HG02973 (cell line): ENCODE results near the gene CDC45.

ENCODE experiments used
- ATAC-seq: cut with Tn5 transposase; IDR thresholded peaks from one replicate; pipeline ENCODE4 v1.9.1; 2021; ENCODE audit warnings: moderate library complexity; ENCODE audit not compliant: unreplicated experiment

The CDC45 gene

DNA sequence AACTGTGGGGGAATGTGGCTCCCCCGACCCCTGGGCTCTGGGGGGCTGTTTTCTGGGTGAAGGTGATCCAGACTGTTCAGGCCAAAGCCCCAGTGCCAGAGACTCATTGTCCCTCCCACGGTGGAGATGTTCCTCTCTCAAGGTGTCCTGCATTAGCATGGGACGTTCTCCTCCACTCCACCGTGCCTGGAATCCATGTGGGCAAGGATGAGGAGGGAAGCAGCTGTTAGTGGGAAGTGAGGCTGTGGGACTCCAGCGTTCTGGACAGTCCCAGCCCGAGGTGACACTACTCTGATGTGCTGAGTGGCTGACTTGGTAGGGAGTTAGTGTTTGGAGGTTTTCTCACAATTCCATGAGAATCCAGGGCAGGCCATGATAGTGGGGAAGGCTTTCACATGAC lies 75.9 kb downstream of the CDC45 start:
- no peak for ATAC-seq

DNA sequence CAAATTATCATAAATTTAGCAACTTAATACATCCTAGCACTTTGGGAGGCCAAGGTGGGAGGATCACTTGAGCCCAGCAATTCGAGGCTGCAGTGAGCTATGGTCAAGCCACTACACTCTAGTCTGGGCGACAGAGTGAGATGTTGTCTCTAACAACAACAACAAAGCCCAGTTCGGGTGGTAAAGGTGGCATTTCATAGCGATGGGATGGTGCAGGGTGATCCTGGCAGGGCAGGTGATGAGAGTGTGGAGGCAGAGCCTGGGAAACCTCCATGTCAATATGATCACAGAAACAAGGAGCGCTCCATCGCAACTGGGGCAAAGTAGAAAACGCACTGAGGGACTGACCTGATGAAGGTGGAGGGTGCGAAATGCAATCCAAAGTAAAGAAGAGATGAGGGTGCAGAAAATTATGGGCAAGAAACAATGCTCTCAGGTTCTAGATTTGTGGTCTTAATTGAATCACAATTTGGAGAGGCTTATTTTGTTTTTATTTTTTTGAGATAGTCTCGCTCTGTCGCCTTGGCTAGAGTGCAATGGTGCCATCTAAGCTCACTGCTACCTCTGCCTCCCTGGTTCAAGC lies 77.3 kb downstream of the CDC45 start:
- ATAC-seq = no peak

DNA sequence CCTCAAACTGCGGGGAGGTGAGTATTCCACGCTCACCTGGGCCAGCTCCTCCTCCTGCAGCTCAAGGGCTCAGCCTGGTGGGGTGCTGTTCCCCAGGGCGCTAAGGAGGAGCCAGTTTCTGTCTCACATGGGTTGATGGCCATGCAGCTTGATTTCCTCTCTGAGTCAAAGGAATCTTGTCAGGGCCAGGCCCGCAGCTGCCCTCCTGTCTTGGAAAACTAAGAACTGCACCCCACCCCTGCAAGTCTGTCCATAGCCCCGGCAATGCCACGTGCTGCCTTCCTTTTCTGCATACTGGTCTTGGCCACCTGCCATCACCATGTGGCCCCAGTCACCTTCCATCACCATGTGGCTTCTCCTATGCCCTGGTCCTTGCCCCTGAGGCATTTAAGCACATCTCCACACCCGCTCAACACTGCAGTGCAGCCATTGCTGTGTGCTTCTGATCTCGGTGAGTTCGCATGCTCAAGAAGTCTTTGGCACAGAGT lies 79.6 kb downstream of the CDC45 start:
- ATAC-seq = no peak

DNA sequence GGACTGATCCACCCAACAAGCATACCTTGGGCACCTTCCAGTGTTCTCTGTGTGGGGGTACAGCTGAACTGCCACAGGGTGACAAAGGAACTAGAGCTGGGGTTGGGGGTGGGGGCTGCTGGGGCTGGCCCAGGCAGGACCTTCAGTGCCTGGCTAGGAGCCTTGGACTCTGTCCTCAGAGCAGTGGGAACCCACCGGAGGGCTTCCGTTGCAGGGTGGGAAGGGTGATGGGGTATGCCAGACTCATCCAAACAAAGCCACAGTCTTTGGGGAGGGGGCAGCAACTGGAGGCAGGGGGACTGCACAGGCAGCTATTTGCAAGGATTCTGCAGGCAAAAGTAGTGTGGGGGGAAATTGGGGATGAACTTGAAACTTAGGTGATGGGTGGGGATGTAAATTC lies 80.2 kb downstream of the CDC45 start:
- no peak for ATAC-seq

DNA sequence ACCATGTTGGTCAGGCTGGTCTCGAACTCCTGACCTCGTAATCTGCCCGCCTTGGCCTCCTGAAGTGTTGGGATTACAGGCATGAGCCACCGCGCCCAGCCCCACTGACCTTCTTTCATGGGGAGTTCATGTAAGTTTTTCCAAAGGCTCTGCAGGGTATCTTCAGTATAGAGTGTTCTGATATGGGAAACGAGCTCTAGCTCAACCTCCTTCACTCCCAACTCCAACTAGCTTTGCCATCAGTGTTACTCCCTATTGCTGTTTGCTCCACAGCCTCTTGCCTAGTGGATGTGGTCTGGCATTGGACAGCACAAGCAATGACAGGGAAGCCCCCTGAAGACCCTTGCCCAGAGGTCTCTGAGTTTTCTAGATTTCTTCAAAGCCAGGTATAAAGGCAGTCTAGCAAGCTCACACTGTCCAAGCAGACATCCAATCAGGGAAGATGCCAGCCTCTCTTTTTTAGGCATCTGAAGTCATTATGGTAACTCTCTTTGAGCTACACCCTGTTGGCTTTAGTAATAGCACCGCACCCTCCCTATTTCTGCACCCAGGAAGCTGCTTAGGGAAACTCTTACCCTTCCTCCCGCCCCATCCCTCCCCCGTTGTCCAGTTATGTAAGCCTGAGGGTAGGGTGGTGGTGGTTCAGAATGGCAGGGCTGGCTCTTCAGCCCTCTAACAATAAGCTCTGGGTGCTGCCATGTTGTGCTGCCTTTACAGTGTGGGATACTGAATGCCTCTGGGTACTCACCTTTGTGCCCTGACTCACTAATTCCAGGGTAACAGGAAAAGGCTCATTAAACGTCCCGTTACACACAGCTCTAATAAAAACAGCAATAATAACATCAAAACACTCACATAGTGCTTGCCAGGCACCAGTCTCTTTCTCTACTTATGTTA lies 85.9 kb downstream of the CDC45 start:
- ATAC-seq = no peak

DNA sequence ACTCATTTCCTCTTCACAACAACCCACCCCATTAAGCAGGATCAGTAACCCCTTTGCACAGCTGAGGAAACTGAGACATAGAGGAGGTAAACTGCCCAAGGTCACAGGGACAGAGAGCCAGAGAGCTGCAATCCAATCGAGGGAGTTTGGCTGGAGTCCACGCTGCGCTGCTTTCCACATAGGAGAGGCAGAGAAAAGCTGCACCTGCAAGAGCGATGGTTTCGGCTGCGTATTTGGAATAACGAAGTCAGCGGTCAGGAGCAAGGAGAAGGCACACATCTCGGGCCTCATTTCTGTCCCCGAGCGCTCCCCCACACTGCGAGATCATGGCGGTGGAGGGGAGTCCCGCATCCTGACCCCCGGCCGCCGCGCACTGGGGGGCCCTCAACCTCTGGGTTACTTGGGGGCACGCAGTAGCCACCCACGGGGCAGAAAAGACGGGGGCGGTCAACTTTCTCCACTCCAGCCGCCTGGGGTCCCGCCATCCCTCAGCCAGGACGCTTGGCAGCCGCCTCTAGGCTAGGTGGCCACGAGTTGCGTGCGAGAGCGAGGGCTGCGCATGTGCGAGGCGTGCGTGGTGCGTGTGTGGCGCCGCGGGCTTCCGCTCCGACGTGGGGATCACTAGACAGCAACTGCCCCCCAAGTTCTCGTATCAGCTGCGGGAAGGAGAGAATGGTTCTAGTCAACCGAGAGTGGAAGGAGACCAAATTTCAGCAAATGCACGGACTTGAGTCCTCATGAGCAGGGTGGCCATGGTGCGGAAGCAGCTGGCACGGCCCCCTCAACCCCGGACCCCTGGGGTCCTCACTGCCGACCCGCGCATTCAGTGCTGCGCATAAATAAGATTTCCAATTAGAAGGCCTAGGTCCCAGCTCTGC lies 86.8 kb downstream of the CDC45 start:
- ATAC-seq = no peak

DNA sequence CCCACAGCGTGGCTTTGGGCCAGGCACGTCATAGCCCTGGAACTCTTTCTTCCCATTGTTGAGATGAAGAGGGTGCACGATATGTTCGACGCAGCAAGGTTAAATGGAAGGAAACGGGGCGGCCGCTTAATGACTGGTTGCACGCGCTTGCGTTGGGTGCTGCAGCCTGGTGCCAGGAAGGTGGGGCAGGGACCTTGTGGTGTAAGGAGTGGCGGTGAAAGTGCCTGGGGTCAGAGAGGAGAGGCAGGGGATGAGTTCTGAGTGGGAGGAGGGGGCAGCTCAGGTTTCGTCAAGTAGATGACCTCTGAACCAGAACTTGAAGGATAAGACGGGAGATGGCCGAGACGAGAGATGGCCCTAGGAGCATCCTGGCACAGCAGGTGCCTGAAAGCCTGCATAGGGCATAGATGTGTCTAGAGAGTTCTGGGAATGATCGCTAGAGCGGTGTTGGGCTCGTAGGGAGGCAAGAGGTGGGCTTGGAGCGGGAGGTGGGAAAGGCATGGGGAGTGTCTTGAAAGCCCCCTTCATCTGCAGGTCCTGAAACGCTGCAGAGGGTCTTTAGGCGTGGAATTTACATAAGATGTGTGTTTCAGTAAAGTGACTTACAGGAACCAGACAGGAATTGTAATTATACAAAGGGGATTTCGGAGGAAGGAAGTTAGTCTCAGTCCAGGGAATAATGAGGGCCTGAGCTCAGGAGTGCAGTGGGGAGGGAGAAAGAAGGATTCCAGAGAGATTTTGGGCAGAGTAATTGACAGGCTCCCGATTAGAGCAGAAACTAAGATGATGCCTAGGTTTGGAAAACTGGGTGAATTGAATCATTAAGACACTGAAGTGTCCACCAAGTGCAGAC lies 87.7 kb downstream of the CDC45 start:
- no peak for ATAC-seq

DNA sequence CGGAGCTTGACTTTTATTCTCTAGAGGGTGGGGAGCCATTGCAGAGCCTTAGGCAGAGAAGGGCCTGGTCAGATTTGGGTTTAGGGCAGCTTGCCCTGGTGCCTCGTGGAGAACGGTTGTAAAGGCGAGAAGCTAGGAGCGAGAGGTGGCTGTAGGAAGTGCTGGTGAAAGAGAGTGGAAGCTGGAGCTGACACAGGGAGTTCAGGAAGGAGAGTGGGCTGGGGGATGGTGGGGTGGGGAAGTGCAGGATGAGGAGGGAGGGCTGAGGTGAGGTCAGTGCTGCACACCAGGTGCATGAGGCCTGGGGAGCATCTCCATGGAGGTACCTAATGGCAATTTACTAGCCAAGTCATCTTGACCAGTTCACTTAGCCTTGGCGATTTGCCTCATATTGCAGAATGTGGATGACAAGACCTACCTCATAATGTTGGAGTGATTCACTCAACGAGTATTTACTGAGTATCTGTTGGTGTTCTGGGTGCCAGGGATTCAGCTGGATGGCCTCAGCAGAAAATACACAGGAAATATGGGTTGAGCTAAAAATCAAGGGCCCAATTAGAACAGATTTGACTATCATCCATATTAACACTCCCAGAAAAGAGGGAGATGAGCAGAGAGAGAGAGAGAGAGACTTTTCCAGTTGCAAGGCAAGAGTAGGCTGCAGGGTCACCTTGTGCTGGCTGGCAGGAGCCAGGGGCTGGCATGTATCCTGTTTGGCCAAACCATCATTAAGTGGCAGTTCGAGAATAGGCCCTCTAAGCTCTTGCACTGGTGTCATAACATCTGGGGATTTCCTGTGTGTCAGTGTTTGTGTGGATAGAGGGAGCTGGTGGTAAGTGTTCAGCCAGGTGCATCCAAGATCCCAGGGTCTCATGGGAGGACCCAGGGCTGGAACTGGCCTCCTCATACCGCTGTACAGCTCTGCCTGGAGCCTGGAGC lies 88.9 kb downstream of the CDC45 start:
- no peak for ATAC-seq

DNA sequence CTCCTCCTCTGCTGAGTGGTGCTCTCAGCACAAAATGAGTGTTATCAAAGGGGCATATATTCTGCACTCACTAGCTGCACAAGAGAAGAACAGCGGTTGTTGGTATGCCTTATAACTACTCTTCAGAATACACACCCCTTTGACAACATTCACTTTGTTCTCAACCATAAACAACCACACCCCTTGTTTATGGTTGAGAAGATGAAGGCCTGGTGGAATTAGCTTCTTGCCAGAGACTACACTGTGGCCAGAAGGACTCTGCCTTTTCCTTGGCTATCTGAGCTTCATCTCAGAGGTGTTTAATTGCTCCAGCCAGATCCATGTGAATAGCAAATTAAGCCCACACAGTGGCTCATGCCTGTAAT lies 89.5 kb downstream of the CDC45 start:
- ATAC-seq = no peak

DNA sequence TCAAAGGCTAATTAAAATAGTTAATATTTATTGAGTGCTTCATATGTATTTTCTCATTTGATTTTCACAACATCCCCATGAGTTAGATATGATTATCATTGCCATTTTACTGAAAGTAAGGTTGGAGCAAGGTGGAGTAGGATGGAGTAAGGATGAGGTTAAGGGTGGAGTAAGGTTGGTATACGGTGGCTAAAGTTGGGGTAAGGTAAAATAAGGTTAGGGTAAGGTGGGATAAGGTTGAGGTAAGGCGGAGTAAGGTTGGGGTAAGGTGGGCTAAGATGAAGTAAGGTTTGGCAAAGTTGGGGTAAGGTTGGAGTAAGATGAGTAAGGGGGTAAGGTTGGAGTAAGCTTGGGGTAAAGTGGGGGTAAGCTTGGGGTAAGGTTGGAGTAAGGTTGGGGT lies 90.3 kb downstream of the CDC45 start:
- ATAC-seq = no peak
